Panc1 (cell line): ENCODE data around the gene ATP11C.

ENCODE experiments used
- CTCF ChIP-seq: fragments of 450-650 bp; IDR thresholded peaks from 2 replicates; pipeline ENCODE4 v1.5.1; 2017; ENCODE audit warnings: mild to moderate bottlenecking
- POLR2AphosphoS5 ChIP-seq: IDR thresholded peaks from 2 replicates; pipeline ENCODE4 v1.6.1; 2012; ENCODE audit warnings: mild to moderate bottlenecking, low read depth, low read length, moderate library complexity
- REST ChIP-seq, 2 experiments: IDR thresholded peaks; 2 replicates each; pipeline ENCODE4 v1.6.1; 2011 to 2012; ENCODE audit warnings: low read depth in 2 of 2, control low read depth in 1 of 2, low read length in 1 of 2, mild to moderate bottlenecking in 1 of 2, moderate library complexity in 1 of 2; ENCODE audit not compliant: insufficient read depth in 1 of 2
- SIN3A ChIP-seq: IDR thresholded peaks from 2 replicates; pipeline ENCODE4 v1.6.1; 2012; ENCODE audit warnings: low read depth, mild to moderate bottlenecking, low read length, moderate library complexity, borderline replicate concordance; ENCODE audit not compliant: insufficient read depth
- TCF7L2 ChIP-seq: IDR thresholded peaks from 2 replicates; pipeline ENCODE4 v1.6.1; 2011; ENCODE audit warnings: mild to moderate bottlenecking, low read depth, low read length, inconsistent platforms

- TF ChIP-seq CTCF (no peak), POLR2AphosphoS5 (no peak), REST (IDR thresholded peaks at IDR 0.05; ENCODE audit: insufficient read depth in 1 of 2, low read depth in 2 of 2, low read length in 1 of 2) (no peak), SIN3A (no peak), TCF7L2 (no peak)
Measured at GRCh38 chrX:139969286-139969685, 36.4 kb upstream of the ATP11C start.
